Measurements from ENCODE around the gene FOXRED1. TPM values are rescaled to one million over a fixed set of nuclear protein-coding genes. Genes with fewer than 3 reads are reported as not detected.
A peak's percentile ranks its signal among the peaks of the same experiment; 100 is the strongest.
"Not testable (repeated sequence)": the region's sequence is repeated elsewhere in the genome, so short reads cannot be mapped to it uniquely, and the experiment has no call there.

The FOXRED1 gene
- total RNA-seq: 20.9 TPM

GRCh38 chr11:126268708-126269579 lies at the start of gene FOXRED1, which contains the start of gene SRPRA:
TSS of gene FOXRED1 (plus strand) at chr11:126269154. CDS start at chr11:126269207, 53 bp downstream.
TSS of gene SRPRA (minus strand) at chr11:126268895. CDS start at chr11:126268804, 91 bp downstream.
- DNase-seq: peak; percentile 99

GRCh38 chr11:126219547-126219946 lies 49.4 kb upstream of the FOXRED1 start:
- DNase-seq: no peak

- no peak for DNase-seq
Observed at GRCh38 chr11:126224647-126225294, 44.2 kb upstream of the FOXRED1 start.

- no peak for DNase-seq
Observed at GRCh38 chr11:126225295-126225665, 43.7 kb upstream of the FOXRED1 start.

- no peak for DNase-seq
Observed at GRCh38 chr11:126226334-126227084, 42.4 kb upstream of the FOXRED1 start.

DNA sequence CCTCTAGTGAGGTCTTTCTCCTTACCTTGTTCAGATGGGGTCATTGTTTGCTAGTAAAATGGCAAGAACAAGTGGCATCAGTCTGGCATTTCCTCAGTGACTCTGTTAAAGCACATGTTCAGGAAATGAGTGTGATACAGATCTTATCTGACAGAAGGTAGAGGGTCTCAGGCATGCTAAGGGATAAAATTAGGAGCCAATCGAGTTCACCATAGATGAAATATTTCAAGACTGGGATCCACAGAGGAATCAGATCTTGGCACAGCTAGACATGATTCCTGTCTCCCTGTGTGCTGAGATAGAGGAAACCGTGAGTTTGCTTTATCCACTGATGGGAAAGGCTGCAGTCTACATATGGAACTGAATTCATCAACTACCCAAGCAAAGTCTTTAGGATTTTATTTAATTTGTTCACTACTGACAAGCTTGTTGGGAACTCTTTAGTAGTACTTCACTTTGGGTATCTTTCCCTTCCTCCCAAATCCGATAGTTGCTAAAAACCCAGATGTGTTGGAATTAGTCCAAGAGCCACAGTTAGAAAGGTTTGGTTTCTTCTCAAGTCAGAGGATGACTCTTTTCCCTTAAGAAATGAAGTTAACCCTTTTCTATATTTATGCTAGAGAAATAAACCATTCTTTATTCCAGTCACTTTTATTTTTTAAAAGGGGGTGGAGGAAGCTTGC lies 39.0 kb upstream of the FOXRED1 start:
- peak; percentile 32 for DNase-seq

- peak; percentile 67 for DNase-seq
Observed at GRCh38 chr11:126231725-126232459, 37.1 kb upstream of the FOXRED1 start.

- no peak for DNase-seq
Observed at GRCh38 chr11:126232683-126233082, 36.3 kb upstream of the FOXRED1 start.

- DNase-seq: no peak
Observed at GRCh38 chr11:126233391-126233790, 35.6 kb upstream of the FOXRED1 start.

DNA sequence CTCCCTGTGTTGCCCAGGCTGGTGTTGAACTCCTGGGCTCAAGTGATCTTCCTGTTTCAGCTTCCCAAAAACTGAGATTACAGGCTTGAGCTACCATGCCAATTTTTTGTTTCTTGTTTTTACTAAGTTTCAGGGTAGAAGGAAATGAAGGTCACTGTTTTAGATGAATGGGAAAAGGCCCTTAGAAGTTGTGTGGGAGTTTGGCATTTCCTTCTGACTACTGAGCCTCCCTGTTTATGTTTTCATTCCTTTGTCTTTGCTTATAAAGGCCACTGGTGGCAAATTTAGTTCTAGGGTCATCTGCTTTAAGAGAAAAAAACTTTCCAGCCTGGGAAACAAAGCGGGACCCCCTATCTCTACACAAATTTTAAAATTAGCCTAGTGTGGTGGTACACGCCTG lies 22.3 kb upstream of the FOXRED1 start:
- no peak for DNase-seq

DNA sequence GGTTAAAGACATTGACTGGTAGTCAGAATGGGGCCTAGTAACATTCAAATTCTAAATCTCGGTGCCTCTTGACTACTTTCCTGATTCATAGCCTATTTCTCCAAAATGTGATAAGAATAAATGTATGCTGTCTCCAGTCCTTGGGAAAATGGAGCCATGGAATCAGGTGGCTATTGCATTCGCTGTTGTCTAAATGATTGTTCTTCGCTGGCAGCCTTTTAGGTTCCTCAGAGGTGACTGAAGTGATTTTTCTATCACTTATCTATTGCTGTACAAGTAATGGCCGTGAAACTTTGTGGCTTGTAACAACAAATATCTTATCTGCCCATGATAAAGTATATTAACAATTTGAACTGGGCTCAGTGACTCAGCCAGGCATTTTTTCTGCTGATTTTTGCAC lies 15.7 kb upstream of the FOXRED1 start:
- no peak for DNase-seq

DNA sequence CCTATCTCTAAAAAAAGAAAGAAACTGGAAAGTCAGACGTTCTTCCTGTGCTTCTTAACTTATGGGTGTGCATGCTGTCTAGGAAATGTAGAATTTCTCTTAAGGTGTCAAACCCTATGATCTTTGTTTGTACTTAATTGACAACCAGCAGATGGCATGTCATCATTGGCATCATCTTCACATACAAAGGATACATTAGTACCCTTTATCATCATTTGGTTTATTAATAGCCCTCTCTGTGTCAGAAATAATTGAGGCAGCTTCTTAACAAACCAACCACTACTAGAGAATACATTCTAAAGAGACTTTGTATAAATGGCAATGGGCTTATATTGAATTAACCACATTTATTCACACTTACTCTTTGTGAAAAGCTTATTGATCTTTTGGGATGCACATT lies 14.1 kb upstream of the FOXRED1 start:
- no peak for DNase-seq

DNA sequence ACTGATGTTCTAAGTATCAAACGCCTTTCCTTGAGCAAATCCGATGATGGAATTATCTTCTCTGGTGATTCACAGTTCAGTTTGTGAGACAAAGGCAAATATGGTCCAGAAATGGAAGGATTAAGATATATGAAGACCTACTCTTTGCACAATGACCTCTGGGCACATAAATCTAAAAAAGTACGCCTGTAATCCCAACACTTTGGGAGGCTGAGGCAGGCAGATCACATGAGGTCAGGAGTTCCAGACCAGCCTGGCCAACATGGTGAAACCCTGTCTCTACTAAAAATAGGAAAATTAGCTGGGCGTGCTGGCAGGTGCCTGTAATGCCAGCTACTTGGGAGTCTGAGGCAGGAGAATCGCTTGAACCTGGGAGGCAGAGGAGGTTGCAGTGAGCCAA lies 13.4 kb upstream of the FOXRED1 start:
- not testable (repeated sequence) for DNase-seq

DNA sequence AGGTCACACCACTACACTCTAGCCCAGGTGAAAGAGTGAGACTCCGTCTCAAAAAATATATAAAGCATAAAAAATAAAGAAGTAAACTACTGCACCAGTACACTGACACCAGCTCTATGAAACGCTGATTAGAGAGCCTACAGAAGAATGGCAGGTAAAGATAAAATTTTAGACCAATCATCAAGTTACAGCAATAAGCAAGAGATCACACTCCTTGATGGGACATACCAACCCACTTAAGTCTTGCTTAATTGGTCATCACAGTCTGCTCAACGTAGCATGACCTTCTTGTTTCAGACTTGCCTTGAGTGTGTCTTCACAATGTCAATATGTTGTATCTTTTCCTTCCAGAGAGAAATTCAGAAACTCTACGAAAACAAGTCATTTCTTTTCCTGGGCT lies 12.7 kb upstream of the FOXRED1 start:
- no peak for DNase-seq

- DNase-seq: no peak
Observed at GRCh38 chr11:126257144-126257543, 11.8 kb upstream of the FOXRED1 start.

DNA sequence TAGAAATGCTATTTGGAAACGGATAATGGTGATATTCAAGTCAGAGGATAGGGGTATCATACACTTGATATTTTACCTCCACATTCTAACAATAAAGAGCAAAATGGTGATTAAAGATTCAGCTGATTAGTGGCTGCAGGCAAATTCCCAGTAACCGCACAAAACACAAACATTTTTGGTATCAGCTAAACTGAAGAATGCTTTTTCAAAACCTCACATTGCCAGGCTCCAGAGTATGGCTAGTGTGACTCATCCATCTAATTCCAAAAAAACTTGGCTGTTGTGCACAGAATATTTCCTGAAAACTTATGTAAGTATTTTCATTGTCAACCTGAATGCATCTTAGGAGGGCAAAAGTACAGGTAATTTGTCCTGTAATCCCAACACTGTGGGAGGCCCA lies 11.2 kb upstream of the FOXRED1 start:
- no peak for DNase-seq

DNA sequence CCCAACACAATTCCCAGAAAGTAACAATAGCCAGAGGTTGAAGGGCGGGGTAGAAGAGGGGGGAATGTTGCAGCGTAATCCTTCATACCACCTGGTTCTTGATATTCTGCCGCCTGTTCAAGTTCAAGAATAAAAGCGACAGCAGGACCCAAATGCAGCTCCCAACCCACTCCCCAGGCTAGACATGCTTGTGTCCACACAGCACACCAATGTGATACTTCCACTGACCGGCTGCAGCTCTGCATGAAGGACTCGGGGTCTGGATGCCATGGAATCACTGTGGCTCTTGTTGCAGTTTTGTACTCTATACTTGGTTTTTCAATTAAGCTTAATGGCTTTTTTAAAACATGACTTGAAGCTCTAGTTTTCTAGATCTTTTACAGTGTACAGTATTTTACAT lies 6.7 kb upstream of the FOXRED1 start:
- DNase-seq: no peak

DNA sequence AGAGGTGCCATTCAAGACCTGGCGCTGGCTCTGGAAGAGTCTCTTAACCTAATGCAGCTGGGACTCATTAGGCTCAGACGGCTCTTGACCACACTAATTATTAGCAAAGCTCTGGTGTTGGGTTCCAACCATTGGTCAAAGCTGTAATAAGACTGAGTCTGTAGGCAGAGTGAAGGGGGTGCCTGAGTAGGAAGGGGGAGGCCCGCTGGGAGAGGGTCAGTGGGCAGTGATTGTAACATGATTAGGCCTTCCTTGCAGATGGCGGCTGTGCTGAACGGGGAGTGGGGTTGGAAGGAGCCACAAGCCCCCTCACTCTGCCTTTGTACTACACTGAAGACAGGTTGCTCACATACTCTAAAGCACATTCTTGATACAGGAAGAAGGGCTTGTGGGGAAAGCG lies 5.5 kb upstream of the FOXRED1 start:
- no peak for DNase-seq

DNA sequence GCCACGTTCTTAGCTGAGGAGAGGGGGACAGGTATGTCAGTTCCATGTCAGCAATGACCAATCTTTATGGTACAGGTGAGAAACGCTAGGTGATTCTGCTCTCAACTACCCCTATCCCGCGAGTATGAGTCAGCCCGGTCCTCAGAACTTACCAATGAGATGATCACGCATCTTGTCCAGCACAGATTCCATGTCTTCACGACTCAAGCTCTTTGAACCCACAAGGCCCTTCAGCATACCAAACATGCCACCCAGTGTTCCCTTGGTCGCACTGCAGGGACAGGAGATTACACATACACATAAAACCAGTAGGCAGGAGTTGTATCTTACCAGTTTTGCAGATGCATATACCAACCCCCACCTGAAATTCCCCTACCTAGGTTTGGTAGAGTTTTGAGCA lies 3.1 kb upstream of the FOXRED1 start:
- DNase-seq: no peak

DNA sequence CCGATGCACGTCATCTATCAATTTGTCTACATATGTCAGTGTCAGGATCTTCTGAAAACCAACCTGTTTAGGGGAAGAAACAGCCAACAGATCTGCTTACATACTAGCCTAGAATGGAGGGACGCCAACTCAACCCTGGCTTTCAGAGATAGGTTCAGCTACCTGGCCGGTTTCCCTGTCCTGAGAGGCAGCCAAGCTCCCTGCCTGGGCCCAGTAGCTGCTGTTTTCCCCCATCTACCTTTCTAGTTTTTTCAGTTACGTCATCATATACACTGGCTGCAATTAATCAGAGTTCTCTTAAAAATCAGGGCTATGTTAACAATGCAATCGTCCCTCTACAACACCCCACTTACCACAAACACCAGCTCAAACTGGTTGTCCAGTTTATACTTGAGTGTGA lies 1.3 kb upstream of the FOXRED1 start:
- no peak for DNase-seq

GRCh38 chr11:126268361-126268707 lies 620 bp upstream of the FOXRED1 start:
- DNase-seq: no peak

GRCh38 chr11:126277322-126277721 lies 8.4 kb downstream of the FOXRED1 start:
- DNase-seq: no peak

All from tongue (tissue), 2 donors.